H9 (cell line): Measurements from ENCODE around the gene OR2T29. TPM values are rescaled to one million over a fixed set of nuclear protein-coding genes. Genes with fewer than 3 reads are reported as not detected.
"Not testable (repeated sequence)": the region's sequence is repeated elsewhere in the genome, so short reads cannot be mapped to it uniquely, and the experiment has no call there.

ENCODE experiments used
- DNase-seq: peaks from one replicate; pipeline ENCODE4 v3.0.0-alpha.2; 2017
- H2AFZ ChIP-seq: one replicate; pipeline ENCODE4 v1.6.1; 2013; ENCODE audit warnings: mild to moderate bottlenecking, low read length, control low read depth, moderate library complexity
- H2AK5ac ChIP-seq: 2 replicates; pipeline ENCODE4 v1.6.1; 2013; ENCODE audit warnings: low read length, control low read depth, mixed read lengths; ENCODE audit not compliant: insufficient read length
- H2BK120ac ChIP-seq: one replicate; pipeline ENCODE4 v1.6.1; 2013; ENCODE audit warnings: low read depth, mild to moderate bottlenecking, low read length, control low read depth, inconsistent platforms; ENCODE audit not compliant: poor library complexity, severe bottlenecking
- H2BK12ac ChIP-seq: 2 replicates; pipeline ENCODE4 v1.6.1; 2013; ENCODE audit warnings: low read length, control low read depth, mixed read lengths, low read depth; ENCODE audit not compliant: insufficient read length
- H2BK15ac ChIP-seq: 2 replicates; pipeline ENCODE4 v1.6.1; 2013; ENCODE audit warnings: low read depth, low read length, control low read depth
- H2BK20ac ChIP-seq: one replicate; pipeline ENCODE4 v1.6.1; 2013; ENCODE audit warnings: low read depth, mild to moderate bottlenecking, low read length, control low read depth, inconsistent platforms; ENCODE audit not compliant: poor library complexity, severe bottlenecking
- H2BK5ac ChIP-seq: 2 replicates; pipeline ENCODE4 v1.6.1; 2013; ENCODE audit warnings: low read length, control low read depth, mixed read lengths; ENCODE audit not compliant: insufficient read length
- H3K14ac ChIP-seq: 2 replicates; pipeline ENCODE4 v1.6.1; 2013; ENCODE audit warnings: low read length, control low read depth; ENCODE audit not compliant: insufficient read depth
- H3K18ac ChIP-seq: 2 replicates; pipeline ENCODE4 v1.6.1; 2013; ENCODE audit warnings: low read depth, mild to moderate bottlenecking, mixed read lengths, low read length, control low read depth; ENCODE audit not compliant: insufficient read length
- H3K23ac ChIP-seq: 2 replicates; pipeline ENCODE4 v1.6.1; 2013; ENCODE audit warnings: low read length, control low read depth, mixed read lengths, low read depth; ENCODE audit not compliant: insufficient read length
- H3K23me2 ChIP-seq: 2 replicates; pipeline ENCODE4 v1.6.1; 2013; ENCODE audit warnings: low read depth, mild to moderate bottlenecking, mixed read lengths, low read length, control low read depth; ENCODE audit not compliant: insufficient read length, poor library complexity, severe bottlenecking
- H3K27ac ChIP-seq: 2 replicates; pipeline ENCODE4 v1.5.1; 2013; ENCODE audit warnings: low read length, control low read depth, mixed read lengths, low read depth; ENCODE audit not compliant: insufficient read length
- H3K27me3 ChIP-seq: 2 replicates; pipeline ENCODE4 v1.6.1; 2013; ENCODE audit warnings: low read length, control low read depth, inconsistent platforms; ENCODE audit not compliant: insufficient read depth
- H3K4ac ChIP-seq: 2 replicates; pipeline ENCODE4 v1.6.1; 2013; ENCODE audit warnings: low read depth, mild to moderate bottlenecking, control low read depth, inconsistent platforms, low read length, moderate library complexity
- H3K4me1 ChIP-seq: 2 replicates; pipeline ENCODE4 v1.6.1; 2013; ENCODE audit warnings: low read length, control low read depth, inconsistent platforms; ENCODE audit not compliant: insufficient read depth
- H3K4me2 ChIP-seq: 2 replicates; pipeline ENCODE4 v1.6.1; 2013; ENCODE audit warnings: low read length, control low read depth, mixed read lengths; ENCODE audit not compliant: insufficient read length, insufficient read depth
- H3K56ac ChIP-seq: 2 replicates; pipeline ENCODE4 v1.6.1; 2013; ENCODE audit warnings: low read depth, mild to moderate bottlenecking, mixed read lengths, low read length, control low read depth; ENCODE audit not compliant: insufficient read length
- H3K79me1 ChIP-seq: 2 replicates; pipeline ENCODE4 v1.6.1; 2013; ENCODE audit warnings: low read depth, mild to moderate bottlenecking, moderate library complexity, low read length, control low read depth, inconsistent platforms; ENCODE audit not compliant: insufficient read depth, poor library complexity, severe bottlenecking
- H3K79me2 ChIP-seq: 2 replicates; pipeline ENCODE4 v1.6.1; 2013; ENCODE audit warnings: low read length, control low read depth, inconsistent platforms; ENCODE audit not compliant: insufficient read depth
- H3K9ac ChIP-seq: 2 replicates; pipeline ENCODE4 v1.6.1; 2013; ENCODE audit warnings: low read length, control low read depth, mixed read lengths; ENCODE audit not compliant: insufficient read length; ENCODE audit errors: extremely low read depth
- H3K9me3 ChIP-seq: one replicate; pipeline ENCODE4 v1.6.1; 2013; ENCODE audit warnings: low read depth, low read length, inconsistent platforms; ENCODE audit not compliant: control insufficient read depth
- H3T11ph ChIP-seq: one replicate; pipeline ENCODE4 v1.6.1; 2013; ENCODE audit warnings: mild to moderate bottlenecking, low read length, control low read depth, inconsistent platforms
- H4K20me1 ChIP-seq: one replicate; pipeline ENCODE4 v1.6.1; 2013; ENCODE audit not compliant: control insufficient read depth, insufficient read length, insufficient read depth
- H4K5ac ChIP-seq: 2 replicates; pipeline ENCODE4 v1.6.1; 2013; ENCODE audit warnings: low read depth, mild to moderate bottlenecking, mixed read lengths, low read length, control low read depth; ENCODE audit not compliant: insufficient read length
- H4K8ac ChIP-seq: replicated peaks from 2 replicates; pipeline ENCODE4 v1.6.1; 2013; ENCODE audit warnings: low read length, control low read depth, mixed read lengths, low read depth; ENCODE audit not compliant: insufficient read length
- H4K91ac ChIP-seq: 2 replicates; pipeline ENCODE4 v1.6.1; 2013; ENCODE audit warnings: low read depth, mild to moderate bottlenecking, moderate library complexity, mixed read lengths, low read length, control low read depth; ENCODE audit not compliant: insufficient read length
- H3K27ac Mint-ChIP-seq, 3 experiments: 2 replicates in 2 of 3; 3 replicates in 1 of 3; pipeline ENCODE4 v1.8.0; 2020 to 2021; ENCODE audit warnings: mixed read lengths in 3 of 3, mild to moderate bottlenecking in 1 of 3, moderate library complexity in 1 of 3
- H3K27me3 Mint-ChIP-seq: 2 replicates; pipeline ENCODE4 v1.8.0; 2021; ENCODE audit warnings: low read depth, mild to moderate bottlenecking, moderate library complexity, mixed read lengths
- H3K36me3 Mint-ChIP-seq, 3 experiments: 2 replicates in 2 of 3; 3 replicates in 1 of 3; pipeline ENCODE4 v1.8.0; 2020 to 2021; ENCODE audit warnings: low read depth in 3 of 3, mixed read lengths in 3 of 3; ENCODE audit not compliant: insufficient read depth in 1 of 3
- H3K4me1 Mint-ChIP-seq, 2 experiments: 2 replicates each; pipeline ENCODE4 v1.8.0; 2020; ENCODE audit warnings: mixed read lengths in 2 of 2
- H3K4me3 Mint-ChIP-seq, 2 experiments: 2 replicates in 1 of 2; 3 replicates in 1 of 2; pipeline ENCODE4 v1.8.0; 2020 to 2021; ENCODE audit warnings: mild to moderate bottlenecking in 2 of 2, mixed read lengths in 2 of 2, moderate library complexity in 1 of 2
- H3K9me3 Mint-ChIP-seq, 2 experiments: 2 replicates in 1 of 2; 3 replicates in 1 of 2; pipeline ENCODE4 v1.8.0; 2020; ENCODE audit warnings: mild to moderate bottlenecking in 2 of 2, mixed read lengths in 2 of 2, moderate library complexity in 1 of 2
- WGBS: extraction: QIAGEN DNeasy Blood & Tissue Kit; methylation state at CpG from one replicate; pipeline ENCODE4 v1.1.7; 2013; ENCODE audit warnings: missing lambda C conversion rate, low lambda C conversion rate, mixed read lengths; ENCODE audit not compliant: insufficient read length; ENCODE audit errors: extremely low coverage; 5-methylcytosine and 5-hydroxymethylcytosine counted together
- total RNA-seq: library from RNA; stranded (reverse); gene quantifications from 2 replicates; pipeline ENCODE4 v1.2.1, GENCODE V29; 2021

OR2T29 gene
- total RNA-seq, 1 experiment from 2014 or later: not detected

DNA sequence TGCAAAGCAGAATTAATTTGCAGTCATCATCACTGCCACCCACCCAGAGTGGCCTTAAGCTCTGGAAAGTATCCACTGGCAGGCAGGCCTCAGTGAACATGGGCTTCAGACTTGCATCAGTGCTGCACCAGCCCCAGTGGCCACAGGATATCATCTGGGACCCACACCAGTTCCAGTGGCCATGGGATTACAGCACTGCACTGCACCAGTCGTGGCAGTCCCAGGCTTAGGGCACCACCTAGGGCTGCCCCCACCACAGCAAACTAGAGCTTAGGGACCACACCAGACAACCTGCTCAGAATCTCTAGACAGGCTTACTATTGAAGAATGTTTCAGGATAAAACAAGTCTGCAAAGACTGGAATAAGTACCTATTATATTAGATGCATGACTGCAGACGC is 15.2 kb downstream of the OR2T29 start:
- H3K9me3 ChIP-seq, H3K36me3 Mint-ChIP-seq, H3K14ac ChIP-seq, H2BK12ac ChIP-seq, H3K4me1 Mint-ChIP-seq, H3K4me2 ChIP-seq, H4K20me1 ChIP-seq, H3K23ac ChIP-seq, DNase-seq, H3T11ph ChIP-seq, H2BK15ac ChIP-seq, H4K5ac ChIP-seq, H3K4me1 ChIP-seq, H3K27ac Mint-ChIP-seq, H3K56ac ChIP-seq, H2BK120ac ChIP-seq, H3K23me2 ChIP-seq, H3K9me3 Mint-ChIP-seq, H3K27me3 ChIP-seq, H3K79me1 ChIP-seq, H2BK20ac ChIP-seq, H3K79me2 ChIP-seq, H3K9ac ChIP-seq, H3K27ac ChIP-seq, H4K8ac ChIP-seq, H4K91ac ChIP-seq, H3K4me3 Mint-ChIP-seq, H3K27me3 Mint-ChIP-seq, H3K4ac ChIP-seq, H2BK5ac ChIP-seq, H2AK5ac ChIP-seq, H2AFZ ChIP-seq, H3K18ac ChIP-seq: not testable (repeated sequence)
- WGBS: no CpG with 5 or more reads among the region's 2 CpGs

DNA sequence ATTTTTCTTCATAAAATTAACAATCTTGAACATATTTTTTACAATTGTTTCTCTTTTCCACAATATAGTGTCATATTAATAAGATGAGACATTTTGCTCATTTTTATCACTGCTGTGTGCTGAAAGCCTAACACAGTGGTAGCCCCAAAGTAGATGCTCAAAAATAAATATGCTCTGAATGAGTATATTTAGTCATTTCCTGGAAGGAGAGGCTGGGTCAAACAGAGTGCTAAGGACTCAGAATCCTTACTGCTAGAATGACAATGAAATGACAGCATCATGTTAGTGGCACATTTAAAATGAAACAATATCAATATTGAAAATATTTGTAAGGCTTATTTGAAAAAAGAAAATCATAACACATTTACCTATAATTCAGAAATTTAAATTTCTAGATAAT is 25.1 kb downstream of the OR2T29 start:
- not testable (repeated sequence) for H3K18ac ChIP-seq, H3K14ac ChIP-seq, H3T11ph ChIP-seq, H3K9me3 Mint-ChIP-seq, H3K36me3 Mint-ChIP-seq, H3K27me3 ChIP-seq, H3K4me1 Mint-ChIP-seq, H2BK120ac ChIP-seq, H3K79me1 ChIP-seq, DNase-seq, H3K27ac ChIP-seq, H3K9ac ChIP-seq, H2AK5ac ChIP-seq, H2BK15ac ChIP-seq, H4K91ac ChIP-seq, H4K5ac ChIP-seq, H3K4ac ChIP-seq, H2BK12ac ChIP-seq, H3K23ac ChIP-seq, H3K4me1 ChIP-seq, H4K8ac ChIP-seq, H3K79me2 ChIP-seq, H3K27me3 Mint-ChIP-seq, H3K27ac Mint-ChIP-seq, H3K9me3 ChIP-seq, H4K20me1 ChIP-seq, H3K23me2 ChIP-seq, H2AFZ ChIP-seq, H3K4me3 Mint-ChIP-seq, H3K56ac ChIP-seq, H2BK20ac ChIP-seq, H2BK5ac ChIP-seq, H3K4me2 ChIP-seq
